Stimulated activated CD8-positive, alpha-beta memory T cell treated with anti-CD3 and anti-CD28 coated beads, Interleukin-4, amount 100 ng/mL, for 48 hours (primary cell): ENCODE data around the gene IL26.
"Not testable (repeated sequence)": the region's sequence is repeated elsewhere in the genome, so short reads cannot be mapped to it uniquely, and the experiment has no call there.

Experiments
- DNase-seq: peaks from one replicate; pipeline ENCODE4 v3.0.0-alpha.2; 2020

The IL26 gene

GRCh38 chr12:68190301-68190700 is 35.3 kb downstream of the IL26 start:
- no peak for DNase-seq

DNA sequence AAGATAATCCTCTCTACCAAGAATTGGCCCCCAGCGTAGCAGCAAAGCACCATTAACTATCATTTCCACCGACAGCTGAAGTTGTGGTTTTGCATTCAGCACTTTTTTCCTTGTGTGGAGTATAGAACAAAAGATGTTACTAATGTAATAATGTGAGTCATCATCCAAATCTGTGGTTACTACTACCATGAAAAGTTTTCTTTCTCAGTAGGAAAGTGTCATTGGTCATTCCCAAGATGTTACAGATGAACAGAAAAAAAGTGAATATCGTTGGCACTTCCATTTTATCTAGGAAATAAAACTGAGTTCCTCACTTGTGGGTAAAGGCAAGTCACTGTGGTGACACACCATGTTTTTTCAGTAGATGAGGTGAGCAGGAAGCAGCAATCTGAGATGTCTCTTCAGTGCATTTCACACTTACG is 35.8 kb downstream of the IL26 start:
- DNase-seq: peak; percentile 47

- no peak for DNase-seq
Measured at GRCh38 chr12:68185598-68185997, 40.0 kb downstream of the IL26 start.

- DNase-seq: peak; percentile 46
Measured at GRCh38 chr12:68180792-68181744, 44.5 kb downstream of the IL26 start.

DNA sequence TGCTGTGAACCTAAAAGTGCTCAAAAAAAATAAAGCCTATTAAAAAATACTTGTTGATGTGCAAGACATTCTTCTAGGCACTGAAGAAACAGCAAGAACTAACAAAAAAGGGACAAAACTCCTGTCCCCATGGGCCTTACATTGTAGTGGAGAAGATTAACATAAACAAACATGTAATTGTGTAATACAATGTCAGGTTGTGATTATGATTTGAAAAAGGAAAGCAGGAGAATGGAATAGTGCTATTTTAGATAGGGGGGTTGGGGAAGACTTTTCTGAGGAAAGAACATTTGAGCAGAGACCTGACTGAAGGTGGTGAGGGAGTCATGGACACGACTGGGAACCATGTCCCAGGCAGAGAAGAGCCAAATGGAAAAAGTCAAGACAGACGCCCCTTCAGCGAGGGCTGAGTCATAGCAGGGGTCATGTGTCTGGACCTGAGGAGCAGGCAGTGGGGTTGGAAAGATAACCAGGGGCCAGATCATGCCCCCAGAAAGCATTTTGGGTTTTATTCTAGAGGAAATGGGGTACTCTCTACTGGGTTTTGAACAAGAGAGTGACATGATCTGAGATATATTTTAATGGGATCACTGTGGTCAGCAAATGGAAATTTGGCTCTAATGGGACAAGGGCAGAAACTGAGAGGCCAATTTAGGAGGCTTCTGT is 46.7 kb downstream of the IL26 start:
- DNase-seq: no peak

DNA sequence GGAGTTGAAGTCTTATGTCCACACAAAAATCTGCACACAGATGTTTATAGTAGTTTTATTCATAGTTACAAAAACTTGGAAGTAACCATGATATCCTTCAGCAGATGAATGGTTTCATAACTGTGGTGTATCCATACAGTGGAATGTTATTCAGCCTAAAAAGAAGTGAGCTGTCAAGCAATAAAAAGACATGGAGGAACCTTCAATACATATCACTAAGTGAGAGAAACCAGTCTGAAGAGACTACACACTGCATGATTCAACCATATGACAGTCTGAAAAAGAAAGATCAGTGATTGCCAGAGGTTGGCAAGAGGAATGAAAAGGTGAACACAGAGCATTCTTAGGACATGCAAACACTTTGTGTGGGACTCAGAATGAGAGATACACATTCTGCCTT is 47.4 kb downstream of the IL26 start:
- no peak for DNase-seq

GRCh38 chr12:68177562-68177961 is 48.0 kb downstream of the IL26 start:
- DNase-seq: no peak

GRCh38 chr12:68176257-68176656 is 49.4 kb downstream of the IL26 start:
- DNase-seq: no peak

DNA sequence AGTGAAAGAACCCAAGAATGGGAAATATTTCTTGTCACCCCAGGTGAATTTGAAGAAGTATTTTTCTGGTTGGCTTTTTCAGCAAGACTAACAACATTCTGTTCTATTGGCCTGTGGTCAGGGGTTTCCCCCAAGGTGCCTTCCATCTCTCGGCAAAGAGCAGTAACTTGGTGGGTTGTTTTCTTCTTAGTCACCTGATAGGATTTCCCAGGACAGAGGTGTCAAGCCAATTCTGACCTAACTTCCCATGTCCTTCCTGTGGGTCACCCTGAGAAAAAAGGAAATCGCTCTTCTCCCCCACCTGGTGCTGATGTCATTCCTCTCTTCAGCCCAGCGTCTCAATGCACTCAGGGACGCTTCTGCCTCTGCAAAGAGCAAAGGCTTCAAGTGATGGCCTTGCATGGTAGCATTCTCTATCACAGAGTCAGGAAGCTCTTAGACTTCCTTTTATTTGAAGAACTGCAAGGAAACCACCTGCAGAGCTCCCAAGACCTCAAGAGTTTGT is 50.0 kb downstream of the IL26 start:
- peak; percentile 67 for DNase-seq

- not testable (repeated sequence) for DNase-seq
Measured at GRCh38 chr12:68174761-68175160, 50.8 kb downstream of the IL26 start.

GRCh38 chr12:68173792-68174191 is 51.8 kb downstream of the IL26 start:
- no peak for DNase-seq

DNA sequence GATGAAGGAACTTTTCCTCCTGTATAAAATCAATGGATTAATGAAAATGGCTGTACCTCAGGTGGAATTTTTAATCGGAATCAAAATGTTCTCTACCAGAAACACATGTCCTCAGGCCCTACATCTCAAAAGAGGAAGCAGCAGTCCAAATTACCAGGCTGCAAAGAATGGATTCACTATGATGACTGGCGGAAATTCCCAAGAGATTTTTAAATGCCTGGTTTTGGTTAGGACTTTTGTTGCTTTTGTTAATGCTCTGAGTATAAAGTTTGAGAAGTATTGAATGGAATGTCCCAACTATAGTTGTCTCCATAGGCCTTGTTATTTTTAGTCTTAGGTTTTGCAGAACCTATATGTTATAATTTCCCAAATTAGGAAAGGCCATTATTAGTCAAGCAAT is 54.9 kb downstream of the IL26 start:
- no peak for DNase-seq

- DNase-seq: no peak
Measured at GRCh38 chr12:68169213-68169889, 56.3 kb downstream of the IL26 start.

- DNase-seq: no peak
Measured at GRCh38 chr12:68166317-68166831, 59.2 kb downstream of the IL26 start.

- no peak for DNase-seq
Measured at GRCh38 chr12:68163560-68164081, 62.0 kb downstream of the IL26 start.

GRCh38 chr12:68162374-68162773 is 63.2 kb downstream of the IL26 start:
- no peak for DNase-seq

GRCh38 chr12:68159681-68160304 is 65.8 kb downstream of the IL26 start, which contains the start of gene IFNG:
TSS of gene IFNG (minus strand) at chr12:68159740. CDS start at chr12:68159615, 125 bp downstream.
- no peak for DNase-seq

DNA sequence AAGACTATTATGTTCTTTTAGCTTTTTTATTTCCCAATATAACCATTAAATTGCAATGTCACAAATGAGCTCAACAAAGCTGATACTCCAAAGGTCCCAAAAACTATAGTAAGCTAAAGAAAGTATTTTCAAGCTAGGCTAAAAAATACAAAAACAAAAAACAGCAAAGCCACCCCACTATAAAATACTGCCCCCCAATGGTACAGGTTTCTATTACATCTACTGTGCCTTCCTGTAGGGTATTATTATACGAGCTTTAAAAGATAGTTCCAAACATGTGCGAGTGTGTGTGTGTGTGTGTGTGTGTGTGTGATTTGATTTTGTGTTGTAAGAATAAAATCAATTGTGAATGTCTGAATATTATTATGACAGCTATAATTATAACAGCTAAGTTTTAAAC is 67.2 kb downstream of the IL26 start:
- DNase-seq: no peak

GRCh38 chr12:68157380-68157779 is 68.2 kb downstream of the IL26 start:
- DNase-seq: no peak

- DNase-seq: no peak
Measured at GRCh38 chr12:68156636-68157035, 69.0 kb downstream of the IL26 start.

GRCh38 chr12:68154779-68155178 is 70.8 kb downstream of the IL26 start:
- DNase-seq: no peak
